GM19240 (cell line): ENCODE results near the gene EFCAB8.
"Not testable (repeated sequence)": the region's sequence is repeated elsewhere in the genome, so short reads cannot be mapped to it uniquely, and the experiment has no call there.

ENCODE experiments used
- DNase-seq: peaks from one replicate; pipeline ENCODE4 v3.0.0; 2011; ENCODE audit warnings: low spot score; ENCODE audit not compliant: insufficient read length

EFCAB8 gene

GRCh38 chr20:32970115-32970972 is 111.6 kb downstream of the EFCAB8 start:
- DNase-seq, result no peak

DNA sequence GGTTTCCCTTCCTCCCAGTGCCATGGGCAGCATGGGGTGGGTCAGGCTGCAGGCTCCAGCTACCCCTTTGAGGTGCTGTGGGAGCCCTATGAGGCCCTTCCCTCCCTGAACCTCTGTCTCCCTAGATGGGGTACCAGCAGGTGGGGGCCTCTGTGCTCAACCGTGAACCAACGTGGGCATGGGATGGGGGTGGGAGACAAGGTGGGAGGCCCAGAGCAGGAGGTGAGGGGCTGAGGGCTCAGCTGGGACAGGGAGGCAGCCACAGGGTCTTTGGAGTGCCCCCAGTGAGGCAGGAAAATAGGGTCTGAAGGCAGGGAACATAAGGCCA is 112.2 kb downstream of the EFCAB8 start:
- no peak for DNase-seq

- DNase-seq, result no peak
Observed at GRCh38 chr20:32971703-32972161, 113.0 kb downstream of the EFCAB8 start.

- DNase-seq, result peak; percentile 65
Observed at GRCh38 chr20:32972181-32973076, 113.7 kb downstream of the EFCAB8 start.

DNA sequence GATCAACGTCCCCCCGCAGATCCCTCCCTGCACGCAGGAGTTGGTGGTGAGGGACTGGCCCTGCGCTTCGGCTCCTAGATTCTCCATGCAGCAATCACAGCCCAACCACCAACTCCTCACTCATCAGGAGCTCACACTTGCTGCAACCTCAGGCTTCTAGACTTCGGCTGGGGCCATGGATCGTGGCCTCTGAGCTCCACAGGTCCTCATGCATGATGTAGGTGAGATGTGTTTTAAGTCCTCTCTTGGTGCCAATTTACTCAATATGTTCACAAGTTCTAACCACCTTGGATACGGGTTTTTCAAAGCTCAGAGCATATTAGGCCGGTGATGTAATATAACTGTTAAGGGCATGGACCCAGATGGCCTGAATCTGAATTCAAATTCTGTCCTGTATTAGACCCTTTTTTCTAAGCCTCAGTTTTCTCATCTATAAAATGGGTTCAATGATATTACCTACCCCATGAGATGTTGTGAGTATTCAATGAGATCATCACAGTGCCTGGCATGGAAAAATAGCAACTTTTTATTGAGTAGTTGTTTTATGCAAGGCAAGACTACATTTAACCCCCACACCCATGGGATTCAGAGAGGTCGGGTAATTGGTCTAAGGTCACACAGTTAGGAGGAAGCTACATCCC is 114.5 kb downstream of the EFCAB8 start:
- DNase-seq, result no peak

DNA sequence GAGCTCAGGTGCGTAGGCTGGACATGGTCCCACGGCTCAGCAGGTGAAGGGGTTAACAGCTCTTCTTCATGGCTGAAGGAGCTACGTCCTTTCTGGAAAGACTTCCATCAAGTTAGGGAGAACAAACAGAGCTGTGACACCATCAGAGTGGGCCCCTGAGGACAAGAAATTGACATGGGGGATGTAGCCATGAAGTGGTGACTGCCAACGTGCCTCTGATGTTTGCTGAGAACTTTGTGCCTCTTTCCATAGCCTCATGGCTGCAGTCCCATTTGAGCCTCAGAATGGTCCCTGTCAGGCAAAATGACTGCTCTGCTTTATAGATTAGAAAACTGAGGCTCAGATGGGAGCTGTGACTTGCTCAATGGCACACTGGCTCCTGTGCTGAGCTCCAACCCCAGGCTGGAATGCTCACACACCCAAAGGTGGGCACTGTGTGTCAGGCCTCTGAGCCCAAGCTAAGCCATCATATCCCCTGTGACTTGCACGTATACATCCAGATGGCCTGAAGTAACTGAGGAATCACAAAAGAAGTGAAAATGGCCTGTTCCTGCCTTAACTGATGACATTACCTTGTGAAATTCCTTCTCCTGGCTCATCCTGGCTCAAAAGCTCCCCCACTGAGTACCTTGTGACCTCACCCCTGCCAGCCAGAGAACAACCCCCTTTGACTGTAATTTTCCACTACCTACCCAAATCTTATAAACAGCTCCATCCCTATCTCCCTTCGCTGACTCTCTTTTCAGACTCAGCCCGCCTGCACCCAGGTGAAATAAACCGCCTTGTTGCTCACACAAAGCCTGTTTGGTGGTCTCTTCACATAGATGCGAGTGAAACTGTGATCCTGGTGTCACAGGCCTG is 115.7 kb downstream of the EFCAB8 start:
- DNase-seq, result not testable (repeated sequence)

DNA sequence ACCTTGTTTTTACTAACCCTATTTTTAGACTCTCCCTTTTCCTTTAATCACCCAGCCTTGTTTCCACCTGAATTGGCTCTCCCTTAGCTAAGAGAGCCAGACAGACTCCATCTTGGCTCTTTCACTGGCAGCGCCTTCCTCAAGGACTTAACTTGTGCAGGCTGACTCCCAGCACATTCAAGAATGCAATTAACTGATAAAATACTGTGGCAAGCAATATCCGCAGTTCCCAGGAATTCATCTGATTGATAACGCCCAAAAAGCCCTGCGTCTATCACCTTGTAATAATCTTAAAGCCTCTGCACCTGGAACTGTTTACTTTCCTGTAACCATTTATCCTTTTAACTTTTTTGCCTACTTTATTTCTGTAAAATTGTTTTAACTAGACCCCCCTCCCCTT is 116.4 kb downstream of the EFCAB8 start:
- DNase-seq, result not testable (repeated sequence)

DNA sequence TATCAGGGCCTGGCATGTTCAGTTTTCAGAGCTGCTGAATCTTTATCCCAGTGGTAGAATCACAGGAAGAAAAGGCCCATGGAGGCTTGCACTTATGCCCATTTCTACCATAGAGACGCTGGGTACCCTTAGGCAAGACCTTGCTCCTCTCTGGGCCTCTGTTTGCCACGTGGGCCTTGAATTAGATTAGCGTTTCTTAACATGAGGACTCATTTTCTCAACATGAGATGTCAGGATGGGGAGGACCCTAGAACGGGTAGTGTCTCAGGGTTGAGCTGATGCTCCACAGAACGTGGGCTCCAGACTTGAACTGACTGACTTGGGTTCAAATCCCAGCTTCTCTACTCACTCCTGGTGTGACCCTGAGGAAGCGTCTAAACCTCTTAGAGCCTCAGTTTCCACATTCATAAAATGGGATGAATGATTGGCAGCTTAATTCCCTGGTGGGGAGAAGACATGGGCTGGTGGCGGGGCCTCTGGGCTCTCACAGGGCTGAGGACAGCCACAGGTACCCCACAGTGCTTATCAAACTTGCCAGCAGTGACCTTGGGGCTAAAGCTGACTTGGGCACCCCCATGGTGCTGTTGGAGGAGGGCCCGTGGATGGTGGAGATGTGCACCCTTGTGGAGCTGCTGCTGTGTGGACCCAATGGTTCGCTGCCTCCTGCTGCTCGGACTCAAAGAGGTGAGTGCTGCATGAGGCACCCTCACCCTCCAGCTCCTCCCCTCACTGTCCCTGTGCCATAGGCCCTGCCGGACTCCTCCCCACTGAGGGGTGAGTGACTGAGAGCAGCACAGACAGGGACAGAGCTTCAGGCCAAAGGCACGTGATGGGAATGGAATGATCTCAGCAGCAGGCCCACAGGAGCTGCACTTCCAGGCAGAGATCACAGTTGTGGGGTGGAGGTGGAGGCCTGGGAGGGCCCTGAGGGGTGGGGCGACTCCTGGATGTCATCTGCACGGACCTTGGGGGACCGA is 117.3 kb downstream of the EFCAB8 start:
- DNase-seq, result no peak

DNA sequence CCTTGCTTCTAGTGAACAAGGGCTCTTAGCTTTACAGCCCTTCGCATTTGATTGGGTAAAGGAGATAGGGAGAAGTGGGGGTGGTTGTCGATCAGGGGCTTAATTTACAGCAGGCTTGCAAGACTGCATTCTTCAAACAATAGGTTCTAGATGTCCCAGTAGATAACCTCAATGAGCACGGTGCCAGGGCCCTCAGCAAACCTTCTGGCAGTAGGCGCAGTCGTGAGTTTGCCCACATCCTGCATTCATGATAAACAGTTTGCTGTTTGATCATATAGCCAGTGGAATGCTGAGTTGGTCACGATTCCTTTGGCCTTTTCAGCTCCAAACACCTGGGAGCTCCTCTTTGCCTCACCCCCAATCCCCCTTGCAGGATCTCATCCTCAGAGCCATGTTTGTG is 118.0 kb downstream of the EFCAB8 start:
- DNase-seq, result no peak

DNA sequence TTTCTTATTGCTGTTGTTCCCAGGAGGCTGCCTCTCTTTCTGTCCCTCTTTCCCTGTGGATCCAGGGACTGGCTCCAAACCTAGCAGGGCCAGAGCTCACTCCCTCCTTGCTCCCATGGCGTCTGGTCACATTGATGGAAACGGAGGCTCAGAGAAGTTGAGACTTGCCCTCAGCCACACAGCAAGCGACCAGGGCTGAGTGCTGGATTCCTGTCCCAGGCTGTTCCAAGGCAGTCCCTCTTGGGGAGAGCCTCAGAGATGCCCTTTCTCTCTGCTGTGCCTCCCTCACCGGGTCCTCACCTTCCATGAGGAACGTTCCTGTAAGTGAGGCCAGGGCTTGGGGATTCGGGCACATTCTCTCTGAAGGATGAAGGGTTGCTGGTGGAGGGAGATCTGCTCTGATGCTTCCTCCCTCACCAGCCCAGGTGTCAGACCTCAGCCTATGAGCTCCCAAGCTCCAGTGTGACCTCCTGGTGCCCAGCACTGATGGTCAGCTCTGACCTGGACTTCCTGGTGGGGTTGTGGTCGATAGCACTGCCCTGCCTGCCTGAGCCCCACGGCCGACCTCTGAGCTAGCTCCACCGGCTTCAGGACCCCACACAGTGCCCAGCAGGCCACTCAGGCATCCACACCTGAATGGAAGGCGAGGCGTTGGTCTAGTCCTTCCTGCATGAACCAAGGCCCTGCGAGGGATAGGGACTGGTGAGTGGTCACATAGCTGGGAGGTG is 118.7 kb downstream of the EFCAB8 start:
- no peak for DNase-seq

DNA sequence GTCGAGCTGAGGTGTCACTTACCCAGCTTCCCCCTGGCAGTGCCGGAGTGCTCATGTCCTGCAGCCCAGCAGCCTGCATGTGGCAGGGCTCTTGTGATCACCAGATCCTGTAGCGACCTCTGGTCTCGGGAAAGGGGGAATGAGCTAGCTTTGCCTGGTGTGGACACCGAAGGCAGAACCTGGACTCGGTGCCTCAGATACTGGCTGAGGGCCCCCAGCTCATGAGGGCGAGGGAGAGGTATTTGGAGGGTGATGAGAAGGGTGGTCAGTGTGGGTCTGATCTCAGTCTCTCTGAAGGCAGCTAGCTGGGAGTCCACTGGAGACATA is 119.2 kb downstream of the EFCAB8 start:
- DNase-seq, result no peak

- DNase-seq, result no peak
Observed at GRCh38 chr20:32979201-32979998, 120.7 kb downstream of the EFCAB8 start.

GRCh38 chr20:32980131-32980941 is 121.6 kb downstream of the EFCAB8 start:
- no peak for DNase-seq

- no peak for DNase-seq
Observed at GRCh38 chr20:32980990-32981389, 122.3 kb downstream of the EFCAB8 start.

- DNase-seq, result no peak
Observed at GRCh38 chr20:32982617-32983458, 124.1 kb downstream of the EFCAB8 start.

- DNase-seq, result no peak
Observed at GRCh38 chr20:32983459-32984112, 124.9 kb downstream of the EFCAB8 start.
